Neural progenitor cell (in vitro differentiated cells): Measurements from ENCODE around the gene RNU6-8.

Experiments used
- CTCF ChIP-seq: fragments of 200-600 bp; sonication (generic); IDR thresholded peaks from 2 replicates; pipeline ENCODE4 v1.5.1; 2017; ENCODE audit warnings: antibody characterized with exemption, mild to moderate bottlenecking
- EZH2 ChIP-seq: fragments of 200-600 bp; sonication (generic); IDR thresholded peaks from 2 replicates; pipeline ENCODE4 v1.6.1; 2017; ENCODE audit warnings: antibody characterized with exemption, mild to moderate bottlenecking, moderate library complexity
- EZH2phosphoT487 ChIP-seq: fragments of 200-600 bp; sonication (generic); IDR thresholded peaks from 2 replicates; pipeline ENCODE4 v1.6.1; 2017; ENCODE audit warnings: antibody characterized with exemption

- TF ChIP-seq EZH2 (no peak), CTCF (no peak), EZH2phosphoT487 (no peak)
Observed at GRCh38 chr14:32169191-32169590, 33.9 kb downstream of the RNU6-8 start.
